Astrocyte (in vitro differentiated cells and primary cell): ENCODE data around the gene VWF.

Experiments
- EZH2 ChIP-seq: IDR thresholded peaks from 2 replicates; pipeline ENCODE4 v1.6.1; 2012; ENCODE audit warnings: mild to moderate bottlenecking, low read length, inconsistent platforms; ENCODE audit not compliant: insufficient read depth
- TF ChIP-seq, protein P1 (sequence below): IDR thresholded peaks from 2 replicates; pipeline ENCODE4 v1.5.1; 2011; ENCODE audit warnings: low read depth, mild to moderate bottlenecking, inconsistent platforms, low read length, moderate library complexity; ENCODE audit not compliant: insufficient read depth

DNA sequence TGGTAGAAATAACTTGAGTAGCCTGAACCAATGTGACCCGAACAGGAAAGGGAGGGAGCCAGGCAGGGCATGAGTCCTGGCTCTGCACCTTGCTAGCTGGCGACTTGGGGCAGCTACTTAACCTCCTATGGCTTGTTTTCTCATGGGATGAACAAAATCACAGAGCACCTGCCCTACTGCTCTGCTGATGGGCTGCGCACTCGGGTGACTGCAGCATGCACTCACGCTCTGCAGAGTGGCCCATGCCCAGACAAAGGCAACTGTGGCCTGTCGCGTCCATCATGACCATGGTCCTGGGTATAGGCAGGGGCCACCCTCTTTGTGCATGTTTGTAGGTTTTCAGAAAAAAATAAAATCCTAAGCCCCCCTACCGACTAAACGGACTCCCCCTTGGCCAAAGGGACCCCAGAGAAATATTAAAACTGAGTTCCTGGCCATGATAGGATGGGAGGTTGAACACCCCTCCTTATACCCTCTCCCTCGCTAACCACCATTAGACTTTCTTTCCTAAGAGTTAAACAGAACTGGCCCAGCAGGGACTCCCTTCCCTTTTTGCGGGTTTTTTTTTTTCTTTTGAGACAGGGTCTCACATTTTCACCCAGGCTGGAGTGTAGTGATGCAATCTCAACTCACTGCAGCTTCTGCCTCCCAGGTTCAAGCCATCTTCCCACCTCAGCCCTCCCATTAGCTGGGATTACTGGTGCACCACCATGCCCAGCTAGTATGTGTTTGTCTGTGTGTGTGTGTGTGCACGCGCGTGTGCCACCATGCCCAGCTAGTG, 32.5 kb downstream of the VWF start:
- TF ChIP-seq, protein P1, sequence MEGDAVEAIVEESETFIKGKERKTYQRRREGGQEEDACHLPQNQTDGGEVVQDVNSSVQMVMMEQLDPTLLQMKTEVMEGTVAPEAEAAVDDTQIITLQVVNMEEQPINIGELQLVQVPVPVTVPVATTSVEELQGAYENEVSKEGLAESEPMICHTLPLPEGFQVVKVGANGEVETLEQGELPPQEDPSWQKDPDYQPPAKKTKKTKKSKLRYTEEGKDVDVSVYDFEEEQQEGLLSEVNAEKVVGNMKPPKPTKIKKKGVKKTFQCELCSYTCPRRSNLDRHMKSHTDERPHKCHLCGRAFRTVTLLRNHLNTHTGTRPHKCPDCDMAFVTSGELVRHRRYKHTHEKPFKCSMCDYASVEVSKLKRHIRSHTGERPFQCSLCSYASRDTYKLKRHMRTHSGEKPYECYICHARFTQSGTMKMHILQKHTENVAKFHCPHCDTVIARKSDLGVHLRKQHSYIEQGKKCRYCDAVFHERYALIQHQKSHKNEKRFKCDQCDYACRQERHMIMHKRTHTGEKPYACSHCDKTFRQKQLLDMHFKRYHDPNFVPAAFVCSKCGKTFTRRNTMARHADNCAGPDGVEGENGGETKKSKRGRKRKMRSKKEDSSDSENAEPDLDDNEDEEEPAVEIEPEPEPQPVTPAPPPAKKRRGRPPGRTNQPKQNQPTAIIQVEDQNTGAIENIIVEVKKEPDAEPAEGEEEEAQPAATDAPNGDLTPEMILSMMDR = no peak
- TF ChIP-seq EZH2 = no peak
